ENCODE measurements around the gene CCAR1. TPM values are rescaled to one million over a fixed set of nuclear protein-coding genes. Genes with fewer than 3 reads are reported as not detected.
"Not testable (repeated sequence)": the region's sequence is repeated elsewhere in the genome, so short reads cannot be mapped to it uniquely, and the experiment has no call there.

CCAR1 gene
- total and polyA plus RNA-seq, 2 of the 4 experiments (the other 2 are of a cell fraction): 35.1 to 60.8 TPM

GRCh38 chr10:68822626-68823025 lies 101.6 kb downstream of the CCAR1 start:
- dilution Hi-C loops (cut with HindIII; ENCODE audit: low sequenced_read_pairs, unreplicated experiment); H2AK9ac ChIP-seq (replicated peaks; ENCODE audit: low read depth, low read length, poor library complexity); H3K9me3 ChIP-seq (ENCODE audit: control insufficient read depth, insufficient read depth, low read length); H2BK20ac ChIP-seq (ENCODE audit: low read depth, low read length); H4K91ac ChIP-seq (ENCODE audit: insufficient read depth, low read depth, low read length); H3K4me3 ChIP-seq (ENCODE audit: insufficient read depth, low read depth, low read length); H2BK120ac ChIP-seq (ENCODE audit: low read depth, low read length); H3K4ac ChIP-seq (ENCODE audit: low read depth, low read length); H2BK5ac ChIP-seq (ENCODE audit: low read depth, low read length, poor library complexity, severe bottlenecking); H3K4me2 ChIP-seq (ENCODE audit: low read depth, low read length); H3K4me1 ChIP-seq (ENCODE audit: control insufficient read depth, insufficient read depth, low read length); intact Hi-C loops (cut with micrococcal nuclease); H3K18ac ChIP-seq (ENCODE audit: low read depth, low read length); POLR2A ChIA-PET (ENCODE audit: unreplicated experiment); ATAC-seq (ENCODE audit: low read depth); in situ Hi-C loops (cut with MboI; ENCODE audit: low sequenced_read_pairs); H3K9ac ChIP-seq (ENCODE audit: low read depth, low read length); H3K27ac ChIP-seq (ENCODE audit: insufficient read depth, low read length); H4K20me1 ChIP-seq (ENCODE audit: insufficient read depth, low read length); H3K56ac ChIP-seq (ENCODE audit: extremely low read depth, insufficient read depth, low read length); H3K14ac ChIP-seq (replicated peaks; ENCODE audit: low read depth, low read length); BruUV-seq (replicated peaks); H2AFZ ChIP-seq (replicated peaks; ENCODE audit: low read length, poor library complexity); H4K8ac ChIP-seq (ENCODE audit: low read depth in 2 of 2, low read length in 2 of 2); H3K36me3 ChIP-seq (ENCODE audit: control insufficient read depth, insufficient read depth, low read length); H2AK5ac ChIP-seq (ENCODE audit: low read depth, low read length); H3K79me1 ChIP-seq (ENCODE audit: low read depth in 1 of 2, low read length in 2 of 2); H2BK15ac ChIP-seq (ENCODE audit: low read depth, low read length); H4K5ac ChIP-seq (ENCODE audit: low read depth, low read length); DNase-seq; H3K9me1 ChIP-seq (ENCODE audit: insufficient read depth, low read length); H3K27me3 ChIP-seq (ENCODE audit: control insufficient read depth, insufficient read depth, low read length); H3K23ac ChIP-seq (ENCODE audit: low read depth, low read length): not testable (repeated sequence)
- CTCF ChIA-PET: interaction anchor here (1.2 kb wide), 1 partner anchor 8 kb away, joined by 3 read pairs; no protein-coding TSS in a partner anchor
- WGBS, 2 experiments (ENCODE audit: extremely low coverage in 2 of 2, insufficient read length in 1 of 2): 100% methylated on average over 1 of the region's 2 CpGs; no CpG with 5 or more reads in 1 of the 2 experiments

Data from IMR-90 (cell line).